IMR-90 (cell line): ENCODE results near the gene KCNMB3. TPM values are rescaled to one million over a fixed set of nuclear protein-coding genes. Genes with fewer than 3 reads are reported as not detected.

ENCODE experiments used
- ATAC-seq: fragments of 200-7000 bp; cut with Tn5 transposase; 2 replicates; pipeline ENCODE4 v1.9.1; 2020; ENCODE audit warnings: low read depth, mild to moderate bottlenecking, moderate library complexity
- BruUV-seq: library from RNA; stranded (reverse); fragments of 400-500 nt; replicated peaks from 2 replicates; lab custom pipeline; 2021; lab: Mats Ljungman, UMichigan
- CTCF ChIA-PET: fragments of 300-600 bp; formaldehyde crosslinking; extraction: SDS; loops from one replicate; lab custom pipeline; 2021; ENCODE audit warnings: antibody characterized with exemption; lab: Yijun Ruan, JAX
- POLR2A ChIA-PET: fragments of 300-600 bp; sonication (Branson Sonifier 250); formaldehyde crosslinking; loops from one replicate; lab custom pipeline; 2022; ENCODE audit warnings: antibody characterized with exemption; ENCODE audit not compliant: unreplicated experiment; lab: Charles Lee
- DNase-seq: peaks from one replicate; pipeline ENCODE4 v3.0.0; 2013
- H2AFZ ChIP-seq: replicated peaks from 2 replicates; pipeline ENCODE3; 2013; ENCODE audit warnings: low read length, mild to moderate bottlenecking; ENCODE audit not compliant: poor library complexity
- H2AK5ac ChIP-seq: 2 replicates; pipeline ENCODE4 v1.6.1; 2013; ENCODE audit warnings: low read depth, low read length, inconsistent platforms
- H2AK9ac ChIP-seq: replicated peaks from 2 replicates; pipeline ENCODE3; 2013; ENCODE audit warnings: mild to moderate bottlenecking, low read depth, low read length, moderate library complexity; ENCODE audit not compliant: poor library complexity
- H2BK120ac ChIP-seq: 2 replicates; pipeline ENCODE4 v1.6.1; 2013; ENCODE audit warnings: low read depth, low read length, inconsistent platforms
- H2BK15ac ChIP-seq: 3 replicates; pipeline ENCODE4 v1.6.1; 2013; ENCODE audit warnings: low read depth, low read length, inconsistent platforms
- H2BK20ac ChIP-seq: 2 replicates; pipeline ENCODE4 v1.6.1; 2013; ENCODE audit warnings: low read depth, mild to moderate bottlenecking, inconsistent platforms, low read length, moderate library complexity
- H2BK5ac ChIP-seq: 2 replicates; pipeline ENCODE4 v1.6.1; 2013; ENCODE audit warnings: mild to moderate bottlenecking, low read depth, low read length, inconsistent platforms; ENCODE audit not compliant: poor library complexity, severe bottlenecking
- H3K14ac ChIP-seq: replicated peaks from 2 replicates; pipeline ENCODE4 v1.6.1; 2013; ENCODE audit warnings: low read depth, low read length, inconsistent platforms
- H3K18ac ChIP-seq: 2 replicates; pipeline ENCODE4 v1.6.1; 2013; ENCODE audit warnings: low read depth, low read length, control low read depth
- H3K23ac ChIP-seq: 2 replicates; pipeline ENCODE4 v1.6.1; 2013; ENCODE audit warnings: low read depth, low read length, inconsistent platforms
- H3K27ac ChIP-seq: 2 replicates; pipeline ENCODE4 v1.5.1; 2013; ENCODE audit warnings: mild to moderate bottlenecking, control low read depth, low read length; ENCODE audit not compliant: insufficient read depth
- H3K27me3 ChIP-seq: 2 replicates; pipeline ENCODE4 v1.6.1; 2013; ENCODE audit warnings: low read length; ENCODE audit not compliant: control insufficient read depth, insufficient read depth
- H3K36me3 ChIP-seq: 2 replicates; pipeline ENCODE4 v1.6.1; 2013; ENCODE audit warnings: low read length, mixed read lengths; ENCODE audit not compliant: control insufficient read depth, insufficient read depth
- H3K4ac ChIP-seq: 2 replicates; pipeline ENCODE4 v1.6.1; 2013; ENCODE audit warnings: low read depth, low read length, inconsistent platforms
- H3K4me1 ChIP-seq: 2 replicates; pipeline ENCODE4 v1.6.1; 2013; ENCODE audit warnings: low read length, mixed read lengths; ENCODE audit not compliant: control insufficient read depth, insufficient read depth
- H3K4me2 ChIP-seq: 2 replicates; pipeline ENCODE4 v1.6.1; 2013; ENCODE audit warnings: low read depth, mild to moderate bottlenecking, control low read depth, low read length, moderate library complexity
- H3K4me3 ChIP-seq: 2 replicates; pipeline ENCODE4 v1.5.1; 2013; ENCODE audit warnings: low read depth, mild to moderate bottlenecking, control low read depth, low read length, moderate library complexity; ENCODE audit not compliant: insufficient read depth
- H3K56ac ChIP-seq: 2 replicates; pipeline ENCODE4 v1.6.1; 2013; ENCODE audit warnings: low read length, inconsistent platforms; ENCODE audit not compliant: insufficient read depth; ENCODE audit errors: extremely low read depth
- H3K79me1 ChIP-seq, 2 experiments: 2 replicates each; pipeline ENCODE4 v1.6.1; 2013; ENCODE audit warnings: low read length in 2 of 2, inconsistent platforms in 1 of 2, low read depth in 1 of 2
- H3K9ac ChIP-seq: 2 replicates; pipeline ENCODE4 v1.6.1; 2013; ENCODE audit warnings: low read depth, low read length, control low read depth
- H3K9me1 ChIP-seq: 2 replicates; pipeline ENCODE4 v1.6.1; 2013; ENCODE audit warnings: low read length, inconsistent platforms; ENCODE audit not compliant: insufficient read depth
- H3K9me3 ChIP-seq: 2 replicates; pipeline ENCODE4 v1.6.1; 2013; ENCODE audit warnings: low read length; ENCODE audit not compliant: control insufficient read depth, insufficient read depth
- H4K20me1 ChIP-seq: 2 replicates; pipeline ENCODE4 v1.6.1; 2013; ENCODE audit warnings: low read length, inconsistent platforms; ENCODE audit not compliant: insufficient read depth
- H4K5ac ChIP-seq: 2 replicates; pipeline ENCODE4 v1.6.1; 2013; ENCODE audit warnings: mild to moderate bottlenecking, low read depth, low read length, control low read depth
- H4K8ac ChIP-seq, 2 experiments: 2 replicates each; pipeline ENCODE4 v1.6.1; 2013; ENCODE audit warnings: low read depth in 2 of 2, low read length in 2 of 2, control low read depth in 1 of 2, inconsistent platforms in 1 of 2
- H4K91ac ChIP-seq: 2 replicates; pipeline ENCODE4 v1.6.1; 2013; ENCODE audit warnings: low read depth, low read length, inconsistent platforms; ENCODE audit not compliant: insufficient read depth
- BHLHE40 ChIP-seq: fragments of 150-350 bp; IDR thresholded peaks from 2 replicates; pipeline ENCODE4 v1.6.1; 2016; ENCODE audit warnings: mild to moderate bottlenecking, low read depth, low read length
- CEBPB ChIP-seq: IDR thresholded peaks from 2 replicates; pipeline ENCODE4 v1.6.1; 2012; ENCODE audit warnings: low read depth, low read length, improper control_type of control experiment
- CHD1 ChIP-seq: IDR thresholded peaks from 2 replicates; pipeline ENCODE4 v1.6.1; 2012; ENCODE audit warnings: low read depth, low read length, improper control_type of control experiment
- ELK1 ChIP-seq: fragments of 150-350 bp; IDR thresholded peaks from 2 replicates; pipeline ENCODE4 v1.6.1; 2016; ENCODE audit warnings: low read depth, mild to moderate bottlenecking, low read length, moderate library complexity, borderline replicate concordance
- FOS ChIP-seq: fragments of 150-350 bp; IDR thresholded peaks from 2 replicates; pipeline ENCODE4 v1.6.1; 2016; ENCODE audit warnings: low read depth, low read length
- MAFK ChIP-seq: IDR thresholded peaks from 2 replicates; pipeline ENCODE4 v1.6.1; 2012; ENCODE audit warnings: low read depth, low read length, improper control_type of control experiment
- MAZ ChIP-seq: IDR thresholded peaks from 2 replicates; pipeline ENCODE4 v1.6.1; 2012; ENCODE audit warnings: low read depth, mild to moderate bottlenecking, low read length, improper control_type of control experiment, moderate library complexity, borderline replicate concordance
- MXI1 ChIP-seq: IDR thresholded peaks from 2 replicates; pipeline ENCODE4 v1.6.1; 2012; ENCODE audit warnings: low read depth, mild to moderate bottlenecking, low read length, moderate library complexity, borderline replicate concordance
- NFE2L2 ChIP-seq: fragments of 150-350 bp; IDR thresholded peaks from 2 replicates; pipeline ENCODE4 v1.6.1; 2016; ENCODE audit warnings: low read depth, mild to moderate bottlenecking, low read length
- POLR2A ChIP-seq: IDR thresholded peaks from 2 replicates; pipeline ENCODE4 v1.6.1; 2012; ENCODE audit warnings: mild to moderate bottlenecking, low read depth, low read length
- RCOR1 ChIP-seq: IDR thresholded peaks from 2 replicates; pipeline ENCODE4 v1.6.1; 2012; ENCODE audit warnings: mild to moderate bottlenecking, low read length, improper control_type of control experiment; ENCODE audit not compliant: insufficient replicate concordance
- SMC3 ChIP-seq: fragments of 150-350 bp; IDR thresholded peaks from 2 replicates; pipeline ENCODE4 v1.6.1; 2016; ENCODE audit warnings: low read depth, mild to moderate bottlenecking, antibody characterized with exemption, low read length, moderate library complexity
- WGBS, 2 experiments: methylation state at CpG; one replicate each; pipeline versions ENCODE4 v1.1.5 to v1.1.7; 2013; ENCODE audit warnings: missing lambda C conversion rate in 2 of 2; ENCODE audit not compliant: insufficient read length in 1 of 2; ENCODE audit errors: extremely low coverage in 2 of 2; 5-methylcytosine and 5-hydroxymethylcytosine counted together
- dilution Hi-C: fragments of 300-500 bp; cut with HindIII; formaldehyde crosslinking; loops from one replicate; pipeline ENCODE4 v1.14.3; 2018; ENCODE audit warnings: low sequenced_read_pairs; ENCODE audit not compliant: unreplicated experiment
- in situ Hi-C: fragments of 300-500 bp; cut with MboI; formaldehyde crosslinking; loops from 3 replicates; pipeline ENCODE4 v1.14.3; 2019; ENCODE audit warnings: low sequenced_read_pairs, inconsistent platforms, mixed read lengths
- intact Hi-C: fragments of 100-400 bp; cut with micrococcal nuclease; formaldehyde crosslinking; loops from 2 replicates; pipeline ENCODE4 v1.10.0; 2022
- polyA plus RNA-seq, 3 experiments: library from polyadenylated mRNA; depleted of rRNA; stranded (reverse); fragments of >200 nt; gene quantifications; 2 replicates each; pipeline ENCODE4 v1.2.3, GENCODE V29; 2012; ENCODE audit warnings: low replicate concordance in 1 of 3
- total RNA-seq: library from RNA; depleted of rRNA; stranded (reverse); fragments of >200 nt; gene quantifications from 2 replicates; pipeline ENCODE4 v1.2.3, GENCODE V29; 2012
- TF ChIP-seq, protein P1 (sequence below): conservative IDR thresholded peaks from 2 replicates; pipeline ENCODE4 v1.5.1; 2012; ENCODE audit warnings: mild to moderate bottlenecking, low read depth, low read length, improper control_type of control experiment

Gene KCNMB3
- total and polyA plus RNA-seq, 2 of the 4 experiments (the other 2 are of a cell fraction), result 0.72 to 1.2 TPM

- TF ChIP-seq MXI1 (no peak), CHD1 (no peak), FOS (no peak), RCOR1 (no peak), ELK1 (no peak), CEBPB (no peak), SMC3 (no peak), MAFK (no peak), NFE2L2 (no peak), MAZ (no peak), BHLHE40 (no peak), POLR2A (no peak)
- TF ChIP-seq, protein P1, sequence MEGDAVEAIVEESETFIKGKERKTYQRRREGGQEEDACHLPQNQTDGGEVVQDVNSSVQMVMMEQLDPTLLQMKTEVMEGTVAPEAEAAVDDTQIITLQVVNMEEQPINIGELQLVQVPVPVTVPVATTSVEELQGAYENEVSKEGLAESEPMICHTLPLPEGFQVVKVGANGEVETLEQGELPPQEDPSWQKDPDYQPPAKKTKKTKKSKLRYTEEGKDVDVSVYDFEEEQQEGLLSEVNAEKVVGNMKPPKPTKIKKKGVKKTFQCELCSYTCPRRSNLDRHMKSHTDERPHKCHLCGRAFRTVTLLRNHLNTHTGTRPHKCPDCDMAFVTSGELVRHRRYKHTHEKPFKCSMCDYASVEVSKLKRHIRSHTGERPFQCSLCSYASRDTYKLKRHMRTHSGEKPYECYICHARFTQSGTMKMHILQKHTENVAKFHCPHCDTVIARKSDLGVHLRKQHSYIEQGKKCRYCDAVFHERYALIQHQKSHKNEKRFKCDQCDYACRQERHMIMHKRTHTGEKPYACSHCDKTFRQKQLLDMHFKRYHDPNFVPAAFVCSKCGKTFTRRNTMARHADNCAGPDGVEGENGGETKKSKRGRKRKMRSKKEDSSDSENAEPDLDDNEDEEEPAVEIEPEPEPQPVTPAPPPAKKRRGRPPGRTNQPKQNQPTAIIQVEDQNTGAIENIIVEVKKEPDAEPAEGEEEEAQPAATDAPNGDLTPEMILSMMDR, result no peak
- Histone ChIP-seq H4K91ac (no peak overlapping the region), H3K36me3 (no peaks in the 10 kb centered on the region), H3K9ac (no peak overlapping the region), H3K27me3 (no peaks in the 10 kb centered on the region), H3K18ac (no peak overlapping the region), H3K14ac (no peak overlapping the region), H3K56ac (no peak overlapping the region), H3K4me1 (no peaks in the 10 kb centered on the region), H4K20me1 (no peaks in the 10 kb centered on the region), H3K4ac (no peak overlapping the region), H4K5ac (no peak overlapping the region), H2BK20ac (no peak overlapping the region), H2AK5ac (no peak overlapping the region), H3K79me1 (no peaks in the 10 kb centered on the region; a peak in 1 of 4 replicates), H4K8ac (no peak overlapping the region), H2BK5ac (no peak overlapping the region), H3K27ac (no peak overlapping the region), H2AK9ac (no peak overlapping the region), H3K23ac (no peak overlapping the region), H2BK15ac (no peak overlapping the region), H2BK120ac (no peak overlapping the region), H2AFZ (no peak overlapping the region), H3K9me1 (no peaks in the 10 kb centered on the region), H3K9me3 (peaks cover 3% of the 10 kb centered on the region; the same call in 1 of the 2 replicates), H3K4me2 (no peak overlapping the region), H3K4me3 (no peak overlapping the region)
- intact Hi-C loops, result no loop called here
- ChIA-PET POLR2A (interaction anchor here (0.7 kb wide), 1 partner anchor 158 kb away, joined by 4 read pairs; no protein-coding TSS in a partner anchor), CTCF (interaction anchor here (0.6 kb wide), 1 partner anchor 19 kb away, joined by 4 read pairs; no protein-coding TSS in a partner anchor)
- no TSS peak for BruUV-seq
- ATAC-seq (no peak), DNase-seq (no peak)
- no CpG with 5 or more reads among the region's 2 CpGs for WGBS, 2 experiments
- dilution Hi-C loops, result no loop called here
- in situ Hi-C loops, result no loop called here
Observed at GRCh38 chr3:179256813-179257212, 5.9 kb upstream of the KCNMB3 start.
